ENCODE data around the gene GRIK4.

GRIK4 gene

DNA sequence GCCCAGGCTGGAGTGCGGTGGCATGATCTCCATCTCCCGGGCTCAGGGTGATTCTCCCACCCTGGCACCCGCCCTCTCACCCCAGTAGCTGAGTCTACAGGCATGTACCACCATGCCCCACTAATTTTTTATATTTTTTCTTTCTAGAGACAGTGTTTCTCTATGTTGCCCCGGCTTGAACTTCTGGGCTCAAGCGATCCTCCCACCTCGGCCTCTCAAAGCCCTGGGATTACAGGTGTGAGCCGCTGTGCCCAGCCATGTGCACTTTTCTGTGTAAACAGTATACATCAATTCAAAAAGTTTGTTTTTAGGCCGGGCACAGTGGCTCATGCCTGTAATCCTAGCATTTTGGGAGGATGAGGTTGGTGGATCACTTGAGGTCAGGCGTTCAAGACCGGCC lies 14.7 kb downstream of the GRIK4 start:
- DNase-seq (ENCODE audit: low read depth in 2 of 2): no peak

DNA sequence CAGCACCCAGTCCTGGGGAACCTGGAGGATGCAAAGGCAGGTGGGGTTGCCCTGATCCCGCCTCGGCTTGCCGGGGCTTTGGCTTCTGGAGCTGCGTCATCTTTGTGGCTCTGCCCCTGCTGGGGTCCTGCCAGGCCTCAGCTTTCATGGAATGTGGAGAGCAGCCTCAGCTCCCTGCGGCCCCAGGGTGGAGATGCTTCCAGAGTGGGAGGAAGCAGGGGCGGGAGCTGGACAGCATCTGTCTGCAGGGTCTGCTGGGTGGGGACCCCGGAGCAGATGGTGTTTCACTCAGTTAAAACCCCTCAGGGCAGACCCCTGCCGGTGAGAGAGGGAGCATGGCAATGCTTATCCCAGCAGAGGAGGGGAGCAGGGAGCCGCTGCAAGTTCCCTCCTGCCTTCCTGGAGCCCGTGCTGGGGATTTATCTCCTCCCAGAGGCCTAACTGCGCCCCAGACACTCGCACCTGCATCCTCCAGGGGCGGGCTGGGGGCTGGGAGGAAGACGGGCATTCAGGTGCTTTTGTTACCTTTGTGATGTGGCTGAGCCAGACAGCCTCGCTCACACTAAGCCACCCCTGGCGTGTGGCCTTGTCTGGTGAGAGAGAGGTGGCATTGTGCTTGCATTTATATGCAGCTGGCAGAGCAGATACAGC lies 15.7 kb downstream of the GRIK4 start:
- no peak for DNase-seq (ENCODE audit: low read depth in 2 of 2)

DNA sequence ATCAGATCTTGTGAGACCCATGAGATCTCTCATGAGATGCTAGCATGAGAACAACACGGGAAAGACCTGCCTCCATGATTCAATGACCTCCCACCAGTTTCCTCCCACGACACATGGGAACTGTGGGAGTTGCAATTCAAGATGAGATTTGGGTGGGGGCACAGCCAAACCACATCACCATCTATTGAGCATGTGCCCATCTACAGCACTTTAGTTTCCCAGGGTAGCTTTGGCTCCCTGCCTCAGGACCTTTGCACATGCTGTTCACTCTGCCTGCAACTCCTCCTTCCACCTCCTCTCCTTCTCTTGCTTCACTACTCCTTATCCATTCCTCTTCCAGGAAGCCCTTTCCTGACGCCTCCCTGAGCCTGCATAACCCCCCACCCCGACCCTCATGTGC lies 17.2 kb downstream of the GRIK4 start:
- no peak for DNase-seq (ENCODE audit: low read depth in 2 of 2)

DNA sequence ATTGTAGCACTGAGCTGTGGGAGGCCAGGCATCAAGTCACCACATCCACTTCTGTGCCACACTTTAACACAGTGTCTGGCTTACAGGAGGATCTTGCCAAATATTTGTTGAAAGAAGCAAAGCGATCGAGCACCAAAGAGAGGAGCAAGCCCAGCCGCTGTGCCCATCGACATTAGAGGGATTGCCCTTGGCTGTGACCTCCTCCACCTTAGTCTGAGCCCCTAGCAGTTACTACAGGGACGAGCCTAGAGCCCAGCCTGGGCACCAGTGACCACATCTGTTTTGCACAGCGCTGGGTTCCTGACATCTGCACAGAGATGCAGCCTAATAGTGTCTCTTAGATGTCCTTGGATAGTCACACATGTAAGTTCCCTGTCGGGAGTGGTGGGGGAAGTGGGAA lies 17.7 kb downstream of the GRIK4 start:
- DNase-seq (ENCODE audit: low read depth in 2 of 2): no peak

DNA sequence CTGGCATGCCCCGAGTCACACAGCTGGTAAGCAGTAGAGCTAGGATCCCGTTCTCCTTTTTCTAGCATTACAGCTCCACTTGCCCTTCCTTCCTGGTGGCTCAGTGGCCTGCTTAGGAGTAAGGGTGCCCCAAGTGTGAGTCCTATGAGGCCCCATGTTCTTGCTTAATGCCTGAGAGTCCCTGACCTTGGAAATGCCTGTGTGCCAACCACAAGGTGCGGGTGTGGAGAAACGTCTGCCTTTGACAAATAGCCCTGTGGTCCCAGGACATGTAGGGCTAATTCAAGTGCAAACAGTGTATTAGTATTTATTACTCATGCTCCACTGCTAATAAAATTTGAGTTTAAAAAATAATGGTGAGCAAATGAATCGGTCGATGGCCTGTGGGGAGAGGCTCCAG lies 18.4 kb downstream of the GRIK4 start:
- DNase-seq (ENCODE audit: low read depth in 2 of 2): no peak

DNA sequence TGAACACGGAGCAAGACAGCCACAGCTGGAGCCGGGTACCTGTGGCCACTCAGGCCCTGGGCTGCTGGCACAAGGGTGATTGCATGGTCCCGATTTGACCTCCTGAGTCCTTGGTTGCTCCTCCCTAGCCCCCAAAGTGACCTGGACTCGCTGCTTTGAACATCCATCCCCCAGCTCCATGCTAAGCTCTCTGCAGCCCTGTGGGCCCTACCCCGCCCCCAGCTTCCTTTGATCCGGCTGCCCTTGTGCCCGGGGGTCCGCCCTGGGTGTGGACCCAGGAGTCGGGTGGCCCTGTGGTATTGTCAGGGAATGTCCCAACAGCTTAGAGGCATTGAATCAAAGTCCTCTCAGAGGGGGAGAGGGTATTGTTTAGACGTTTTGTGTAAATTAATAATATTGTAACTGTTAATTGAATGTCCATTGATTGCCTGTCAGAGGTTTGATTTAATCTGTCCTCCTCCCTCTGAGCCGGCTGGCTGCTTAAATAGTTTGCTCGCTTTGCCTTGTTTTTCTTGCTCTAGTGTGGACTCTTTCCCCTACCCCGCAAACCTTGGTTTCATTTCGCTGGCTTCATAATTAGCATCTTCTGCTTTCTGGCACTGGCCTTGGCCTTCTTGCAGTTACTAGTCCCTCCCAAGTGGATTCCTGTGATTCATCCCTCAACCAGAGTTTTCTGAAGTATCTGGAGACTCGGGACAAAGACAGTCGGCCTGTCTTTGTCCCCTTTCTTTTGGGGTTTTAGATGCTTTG lies 20.7 kb downstream of the GRIK4 start:
- DNase-seq (ENCODE audit: low read depth in 2 of 2): no peak

DNA sequence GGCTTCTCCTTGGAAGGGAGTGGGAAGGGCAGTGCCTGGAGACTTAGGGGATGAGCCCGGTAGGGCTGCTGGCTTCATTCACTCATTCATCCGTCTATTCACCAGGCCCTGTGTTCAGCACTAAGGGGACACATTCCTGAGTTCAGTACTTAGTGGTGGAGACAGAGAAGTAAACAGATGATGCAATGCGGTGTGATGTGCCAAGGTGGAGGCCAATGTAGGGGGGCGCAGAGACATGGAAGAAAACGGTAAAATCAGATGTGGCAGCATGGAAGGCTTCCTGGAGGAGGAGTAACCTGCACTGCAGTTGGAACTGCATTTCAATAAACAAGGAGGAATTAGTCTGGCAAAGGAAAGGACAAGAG lies 21.3 kb downstream of the GRIK4 start:
- no peak for DNase-seq (ENCODE audit: low read depth in 2 of 2)

DNA sequence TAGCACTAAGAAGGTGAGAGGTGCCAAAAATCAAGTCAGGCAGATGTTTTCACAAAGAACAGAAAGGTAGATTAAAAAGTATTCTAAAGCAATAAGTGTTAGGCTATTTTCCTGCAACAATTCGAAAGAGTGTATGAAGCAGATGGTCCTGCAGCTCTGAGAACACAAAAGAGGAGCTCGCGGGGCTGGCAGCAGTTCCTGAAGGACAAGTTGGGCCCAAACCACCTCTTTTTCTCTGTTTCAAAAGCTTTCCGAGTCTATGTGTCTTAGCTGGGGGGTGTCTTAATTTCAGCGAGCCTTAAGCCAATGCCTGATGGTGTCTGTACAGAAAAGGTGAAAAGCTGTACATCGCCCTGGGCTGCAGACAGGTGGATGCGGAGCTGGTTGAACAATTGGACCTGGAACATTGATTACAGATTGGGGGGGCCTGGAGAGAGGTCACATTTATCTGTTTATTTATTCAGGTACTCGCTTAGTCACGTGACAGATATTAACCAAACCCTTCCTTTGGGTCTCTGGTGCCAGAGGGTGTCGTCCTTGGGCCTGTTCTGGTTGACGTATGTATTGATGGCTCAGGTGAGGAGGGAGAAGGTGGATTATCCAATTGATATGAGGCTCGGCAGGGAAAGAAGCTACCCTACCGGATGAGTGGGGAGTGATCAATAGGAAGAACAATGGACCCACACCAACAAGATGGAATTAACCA lies 24.7 kb downstream of the GRIK4 start:
- no peak for DNase-seq (ENCODE audit: low read depth in 2 of 2)

DNA sequence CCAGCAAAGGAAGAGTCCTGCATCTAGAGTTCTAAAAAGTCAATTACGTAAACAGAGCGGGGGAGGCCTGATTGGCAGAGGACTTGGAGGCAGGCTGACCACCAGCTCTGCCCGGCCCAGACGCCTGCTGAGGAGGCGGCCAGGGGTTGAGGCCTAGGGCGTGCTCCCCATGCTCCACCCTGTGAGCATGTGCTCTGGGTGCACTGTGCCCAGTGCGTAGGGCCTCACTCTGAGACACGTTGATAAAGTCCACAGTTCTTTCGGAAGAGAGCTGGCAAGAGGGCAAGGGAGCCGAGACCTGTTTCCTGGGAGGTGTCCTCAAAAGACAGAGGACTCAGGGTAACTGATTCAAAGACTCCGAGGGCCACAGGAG lies 25.2 kb downstream of the GRIK4 start:
- no peak for DNase-seq (ENCODE audit: low read depth in 2 of 2)

DNA sequence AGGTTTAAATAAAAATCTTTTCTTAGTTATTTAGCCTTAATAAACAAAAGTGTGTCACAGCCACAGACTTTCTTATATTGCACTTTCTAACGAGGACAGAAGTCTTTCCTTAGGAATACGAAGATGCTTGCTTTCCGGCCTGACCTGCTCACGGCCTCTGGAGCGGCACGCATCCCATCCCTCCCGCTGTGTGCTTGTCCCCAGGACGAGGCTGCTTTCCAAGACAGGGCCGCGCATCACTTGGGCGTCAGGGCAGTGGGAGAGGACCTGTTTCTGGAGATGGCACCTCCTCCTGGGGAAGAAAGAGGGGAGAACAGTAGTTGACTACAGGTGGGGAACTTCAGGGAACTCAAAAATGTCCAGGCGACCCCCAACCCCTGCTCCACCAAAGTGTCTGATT lies 26.4 kb downstream of the GRIK4 start:
- no peak for DNase-seq (ENCODE audit: low read depth in 2 of 2)

DNA sequence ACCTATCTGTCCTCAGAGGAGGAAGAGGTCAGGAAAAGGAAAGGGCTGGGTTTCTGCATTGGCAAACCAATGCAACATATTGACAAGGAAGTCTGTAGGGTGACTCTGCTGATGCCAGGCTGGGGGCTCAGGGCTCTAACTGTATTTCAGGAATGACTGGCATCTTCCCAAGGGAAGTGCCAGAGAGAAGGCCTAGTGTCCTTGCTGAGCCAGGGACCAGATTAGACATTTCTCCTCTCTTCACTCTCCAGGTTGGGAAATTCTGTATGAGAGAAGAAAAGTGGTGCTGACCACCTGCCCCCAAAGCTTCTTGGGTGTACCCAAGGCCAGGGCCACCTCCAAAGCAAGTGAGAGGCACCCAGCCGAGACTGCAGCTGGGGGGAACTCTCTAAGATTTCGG lies 27.2 kb downstream of the GRIK4 start:
- no peak for DNase-seq (ENCODE audit: low read depth in 2 of 2)

DNA sequence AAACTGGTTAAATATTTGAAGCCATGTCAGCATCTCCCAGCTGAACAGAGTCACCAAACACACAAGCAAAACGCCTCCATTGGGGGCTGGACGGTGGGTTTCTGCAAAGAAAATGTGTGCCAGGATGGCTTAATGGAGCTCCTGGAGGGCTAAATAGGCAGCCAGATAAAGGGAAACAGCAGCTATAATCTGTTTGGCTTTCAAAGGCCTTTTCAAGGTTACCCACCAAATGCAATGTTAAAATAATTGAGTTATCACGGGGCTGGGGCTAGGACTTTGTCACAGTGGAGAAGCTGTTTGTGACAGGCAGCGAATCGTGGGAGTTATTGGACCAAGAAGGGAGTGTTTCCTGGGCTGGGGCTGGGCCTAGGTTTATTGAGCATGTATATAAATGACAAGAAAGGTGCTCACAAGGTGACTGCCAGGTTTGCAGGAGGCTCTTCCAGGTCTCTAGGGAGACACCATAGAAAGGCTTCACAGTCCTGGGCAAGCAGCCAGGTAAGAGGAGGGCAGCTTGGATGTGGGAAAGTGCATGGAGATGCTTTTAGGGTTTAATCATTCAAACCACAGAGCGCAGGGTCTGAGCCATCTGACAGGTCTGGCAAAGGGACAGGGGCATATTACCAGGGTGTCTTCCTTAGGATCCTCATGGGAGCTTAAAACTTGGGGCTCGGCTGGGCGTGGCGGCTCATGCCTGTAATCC lies 28.3 kb downstream of the GRIK4 start:
- no peak for DNase-seq (ENCODE audit: low read depth in 2 of 2)

DNA sequence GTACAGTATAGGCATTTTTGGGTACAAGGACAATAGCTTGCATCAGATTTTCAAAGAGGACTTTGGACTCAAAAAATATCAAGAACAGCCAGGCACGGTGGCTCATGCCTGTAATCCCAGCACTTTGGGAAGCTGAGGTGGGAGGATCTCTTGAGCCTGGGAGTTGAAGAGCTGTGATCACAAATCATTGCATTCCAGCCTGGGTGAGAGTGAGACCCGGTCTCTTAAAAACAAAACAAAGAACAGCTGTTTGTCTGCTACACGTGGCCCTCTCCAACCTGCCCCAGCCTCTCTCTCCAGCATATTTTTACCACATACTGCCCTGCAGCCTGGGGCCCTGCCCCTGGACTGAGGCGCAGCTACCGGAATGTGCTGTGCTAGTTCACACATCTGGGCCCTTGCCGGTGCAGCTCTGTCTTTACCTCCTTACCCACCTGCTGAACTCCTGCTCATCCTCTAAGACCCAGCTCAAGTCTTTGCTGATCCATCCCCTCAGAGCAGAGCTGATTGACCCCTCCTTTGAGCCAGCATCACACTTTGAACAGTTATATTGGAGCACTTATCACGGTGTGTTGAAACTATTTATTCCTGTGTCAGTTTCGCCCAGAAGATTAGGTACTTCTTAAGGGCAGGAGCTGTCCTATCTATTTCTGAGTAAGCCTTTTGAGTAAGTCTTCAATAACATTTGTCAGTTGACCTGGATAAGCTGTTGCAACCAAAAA lies 29.4 kb downstream of the GRIK4 start:
- DNase-seq (ENCODE audit: low read depth in 2 of 2): no peak

DNA sequence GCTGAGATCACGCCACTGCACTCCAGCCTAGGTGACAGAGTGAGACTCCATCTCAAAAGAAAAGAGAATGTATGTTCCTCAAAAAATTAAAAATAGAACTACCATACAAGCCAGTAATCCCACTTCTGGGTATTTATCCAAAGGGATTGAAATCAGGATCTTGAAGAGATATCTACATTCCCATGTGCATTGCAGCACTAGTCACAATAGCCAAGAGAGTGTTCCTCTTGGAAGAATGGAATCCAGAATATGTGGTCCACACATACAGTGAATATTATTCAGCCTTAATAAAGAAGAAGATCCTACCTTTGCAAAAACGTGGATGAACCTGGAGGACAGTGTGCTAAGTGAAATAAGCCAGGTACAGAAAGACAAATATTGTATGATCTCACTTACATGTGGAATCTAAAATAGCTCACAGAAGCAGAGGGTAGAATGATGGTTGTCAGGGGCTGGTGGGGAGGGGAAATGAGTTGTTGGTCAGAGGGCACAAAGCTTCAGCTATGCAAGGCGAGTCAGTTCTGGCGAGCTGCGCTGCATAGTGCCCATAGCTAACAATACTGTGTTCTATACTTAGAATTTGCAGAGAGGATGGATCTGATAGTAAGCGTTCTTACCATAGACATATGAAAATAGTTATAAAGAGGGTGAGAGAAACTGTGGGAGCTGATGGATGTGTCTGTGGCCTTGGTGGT lies 32.1 kb downstream of the GRIK4 start:
- DNase-seq (ENCODE audit: low read depth in 2 of 2): no peak

DNA sequence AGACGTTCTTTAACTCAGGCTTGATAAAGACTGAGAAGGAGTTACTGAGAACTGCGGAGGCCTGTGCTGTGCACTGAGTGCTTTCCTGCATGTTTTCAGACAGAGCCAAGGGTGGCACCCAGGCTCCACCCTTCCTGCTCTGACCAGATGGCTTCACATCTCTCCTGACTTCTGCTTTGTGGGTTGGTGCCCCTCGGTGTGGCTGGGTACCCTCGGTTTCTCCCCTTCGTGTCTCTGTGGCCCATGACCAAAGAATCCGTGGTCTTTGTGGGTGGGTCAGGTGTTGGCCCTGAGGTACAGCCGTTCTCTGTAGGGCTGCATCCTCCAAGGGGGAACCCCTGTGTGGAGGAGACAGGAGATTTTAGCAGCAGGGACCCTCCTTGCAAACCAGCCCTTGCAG lies 34.3 kb downstream of the GRIK4 start:
- DNase-seq (ENCODE audit: low read depth in 2 of 2): no peak

DNA sequence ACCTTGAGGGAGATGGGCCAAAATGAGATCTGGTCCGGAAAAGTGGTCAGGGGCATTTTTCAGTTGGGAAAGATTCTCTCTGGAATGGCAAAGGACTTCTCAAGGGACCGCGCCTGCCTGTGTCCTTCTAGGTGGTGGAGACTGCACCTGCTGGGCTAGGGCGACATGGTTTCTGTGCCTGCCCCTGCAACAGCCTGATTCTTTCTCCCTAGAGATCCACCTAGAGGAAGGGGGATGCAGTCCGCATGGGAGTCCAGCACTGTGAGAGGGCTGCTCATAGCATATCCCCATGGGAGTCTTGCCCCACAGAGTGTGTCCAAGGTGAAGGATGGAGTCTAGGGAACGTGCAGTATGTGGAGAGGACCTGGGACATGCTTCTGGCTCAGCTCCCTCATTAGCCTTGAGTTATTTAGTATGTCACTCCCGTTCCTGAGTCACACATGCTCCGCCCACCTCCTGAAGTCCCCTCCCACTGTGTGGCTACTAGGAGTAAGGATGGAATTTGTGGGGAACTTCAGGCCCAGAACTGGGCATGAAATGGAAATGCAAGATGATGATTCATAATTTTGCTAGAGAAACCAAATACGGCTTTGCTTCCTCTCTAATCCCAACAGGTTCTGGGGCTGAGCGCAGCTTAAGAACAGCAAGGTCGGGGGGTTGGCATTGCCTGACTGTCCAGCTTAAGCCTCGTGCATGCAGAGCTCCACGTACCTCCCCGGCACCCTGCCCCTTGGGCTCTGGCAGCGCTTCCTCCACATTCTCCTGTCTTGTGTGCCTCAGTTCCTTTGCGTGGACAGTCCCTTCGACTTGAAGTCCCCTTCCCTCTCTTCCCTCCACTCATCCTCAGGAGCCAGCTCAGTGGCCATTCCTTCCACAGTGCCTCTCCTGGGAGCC lies 35.0 kb downstream of the GRIK4 start:
- DNase-seq (ENCODE audit: low read depth in 2 of 2): no peak

DNA sequence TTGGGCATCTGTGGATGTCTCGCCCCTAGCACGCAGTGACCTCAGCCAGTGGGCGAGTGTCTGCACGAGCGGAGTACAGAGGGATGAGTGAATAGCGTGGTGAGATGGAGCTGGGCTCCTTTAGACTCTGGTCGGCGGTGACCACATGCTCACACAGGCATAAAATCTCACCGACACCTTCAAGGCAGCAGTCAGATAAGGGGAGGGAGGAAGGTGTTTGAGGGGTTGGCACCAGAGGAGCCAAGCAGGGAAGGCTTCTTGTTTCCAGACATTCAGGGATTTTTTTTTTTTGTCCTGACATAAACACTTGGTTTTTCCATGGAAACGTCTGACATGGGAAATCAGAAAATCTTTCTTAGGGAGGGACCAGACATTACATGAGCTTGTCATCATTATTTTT lies 35.8 kb downstream of the GRIK4 start:
- no peak for DNase-seq (ENCODE audit: low read depth in 2 of 2)

DNA sequence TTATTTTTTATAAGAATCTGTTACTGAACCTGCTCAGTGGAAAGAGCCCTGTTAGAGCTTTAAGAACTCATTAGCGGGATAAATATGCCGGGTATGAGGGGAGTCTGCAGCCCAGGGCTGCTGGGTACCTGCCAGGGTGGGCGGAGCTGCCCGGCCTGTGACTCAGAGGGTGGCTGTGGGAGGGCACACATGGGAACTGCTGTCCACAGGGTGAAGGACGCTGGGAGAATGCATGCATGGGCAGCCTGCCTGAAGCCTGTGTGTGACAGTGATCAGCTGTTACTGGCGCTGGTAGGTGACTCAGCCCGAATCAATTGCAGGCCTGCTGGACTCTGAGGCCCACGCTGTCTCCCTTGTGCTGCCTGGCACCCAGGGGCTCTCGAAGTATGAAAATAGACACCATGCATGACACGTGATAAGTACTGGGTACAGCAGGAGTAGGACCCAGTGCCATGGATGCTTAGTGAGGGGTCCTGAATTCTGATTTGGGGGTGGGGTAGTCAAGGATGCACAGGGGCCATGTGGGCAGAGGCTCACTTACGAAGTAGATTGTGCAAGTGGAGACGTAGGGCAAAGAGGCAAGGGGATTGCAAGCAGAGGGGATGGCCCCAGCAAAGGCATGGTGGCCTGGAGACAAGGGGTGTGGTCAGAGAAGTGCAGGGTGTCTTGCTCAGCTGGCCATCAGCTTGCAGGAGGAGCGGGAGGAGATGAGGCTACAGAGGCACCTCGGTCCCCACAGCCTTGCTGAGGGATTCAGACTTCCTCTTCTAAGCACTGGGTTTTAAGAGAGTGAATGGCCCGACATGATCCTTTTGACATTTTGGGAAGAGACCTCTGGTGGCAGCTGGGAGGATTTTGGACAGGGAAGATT lies 36.5 kb downstream of the GRIK4 start:
- no peak for DNase-seq (ENCODE audit: low read depth in 2 of 2)

DNA sequence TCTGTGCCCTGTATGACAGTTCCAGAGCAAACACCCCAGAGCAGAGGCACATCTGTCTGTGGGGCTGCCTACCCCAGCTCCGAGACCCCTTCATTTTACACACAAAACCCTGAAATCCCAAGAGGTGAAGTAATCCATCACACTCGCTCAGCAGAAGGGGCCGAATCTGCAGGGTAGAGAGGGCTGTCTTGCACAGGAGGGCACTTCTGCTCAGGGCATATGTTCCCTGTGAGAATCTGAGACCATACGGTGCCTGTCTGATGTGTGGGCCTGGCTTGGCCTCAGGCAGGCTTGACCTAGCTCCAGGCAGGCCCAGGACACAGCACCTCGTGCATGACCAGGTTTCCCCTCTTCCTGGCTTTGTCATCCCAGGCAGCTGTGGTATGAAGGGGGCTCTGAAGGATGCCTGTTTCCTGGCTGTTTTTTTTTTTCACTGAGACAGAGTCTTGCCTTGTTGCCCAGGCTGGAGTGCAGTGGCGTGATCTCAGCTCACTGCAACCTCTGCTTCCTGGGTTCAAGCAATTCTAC lies 37.2 kb downstream of the GRIK4 start:
- DNase-seq (ENCODE audit: low read depth in 2 of 2): no peak

Measured in stimulated activated CD8-positive, alpha-beta memory T cell treated with anti-CD3 and anti-CD28 coated beads, Interleukin-2, amount 100 ng/mL, for 48 hours (primary cell).